Central memory CD8-positive, alpha-beta T cell (primary cell): ENCODE measurements around the gene ALKBH7.

Source experiments
- ATAC-seq: fragments of 150-1000 bp; cut with Tn5 transposase; replicated peaks from 2 replicates; pipeline ENCODE4 v1.10.0; 2022; ENCODE audit warnings: mild to moderate bottlenecking, moderate FRiP score, moderate number of reproducible peaks; ENCODE audit not compliant: poor library complexity, severe bottlenecking; ENCODE audit errors: extremely low read depth
- DNase-seq, 2 donors: peaks; one replicate each; pipeline ENCODE4 v3.0.0; 2021; ENCODE audit warnings: low spot score in 2 of 2
- H3K27ac Mint-ChIP-seq: one replicate; pipeline ENCODE4 v1.8.0; 2022; ENCODE audit warnings: low read depth, mild to moderate bottlenecking, moderate library complexity, mixed read lengths
- H3K27me3 Mint-ChIP-seq: one replicate; pipeline ENCODE4 v1.8.0; 2022; ENCODE audit warnings: mixed read lengths
- H3K36me3 Mint-ChIP-seq: one replicate; pipeline ENCODE4 v1.8.0; 2022; ENCODE audit warnings: mild to moderate bottlenecking, moderate library complexity, mixed read lengths; ENCODE audit not compliant: insufficient read depth
- H3K4me1 Mint-ChIP-seq: one replicate; pipeline ENCODE4 v1.8.0; 2022; ENCODE audit warnings: mixed read lengths
- H3K4me3 Mint-ChIP-seq: one replicate; pipeline ENCODE4 v1.8.0; 2022; ENCODE audit warnings: mild to moderate bottlenecking, moderate library complexity, mixed read lengths
- H3K9me3 Mint-ChIP-seq: one replicate; pipeline ENCODE4 v1.8.0; 2022; ENCODE audit warnings: mixed read lengths

ALKBH7 gene

GRCh38 chr19:6374711-6375410 lies 2.3 kb downstream of the ALKBH7 start:
- peak overlapping the region; percentile 7 for H3K4me3 Mint-ChIP-seq
- H3K36me3 Mint-ChIP-seq = peaks cover 15% of the 10 kb centered on the region
- H3K27me3 Mint-ChIP-seq = no peaks in the 10 kb centered on the region
- ATAC-seq (no peak), DNase-seq (no peak)
- no peaks in the 10 kb centered on the region for H3K9me3 Mint-ChIP-seq
- no peak overlapping the region for H3K27ac Mint-ChIP-seq
- H3K4me1 Mint-ChIP-seq = peaks cover 16% of the 10 kb centered on the region

- DNase-seq (no peak), ATAC-seq (no peak)
- Mint-ChIP-seq H3K27ac (no peak within 1 kb of the TSS), H3K4me3 (peak within 1 kb of the TSS; percentile 7), H3K4me1 (peaks cover 14% of the 10 kb centered on the region), H3K36me3 (peaks cover 19% of the 10 kb centered on the region), H3K9me3 (no peaks in the 10 kb centered on the region), H3K27me3 (no peaks in the 10 kb centered on the region)
Measured at GRCh38 chr19:6375411-6376010, 2.9 kb downstream of the ALKBH7 start, which contains the start of gene PSPN. PSPN (minus strand) TSS chr19:6375933; CDS start chr19:6375849, 84 bp downstream.

GRCh38 chr19:6376512-6377190 lies 4.1 kb downstream of the ALKBH7 start:
- Mint-ChIP-seq H3K9me3 (no peaks in the 10 kb centered on the region), H3K27ac (no peak overlapping the region), H3K4me1 (peaks cover 14% of the 10 kb centered on the region), H3K4me3 (no peak overlapping the region), H3K27me3 (no peaks in the 10 kb centered on the region), H3K36me3 (peaks cover 26% of the 10 kb centered on the region)
- ATAC-seq (no peak), DNase-seq (no peak)

- no peak for ATAC-seq
- Mint-ChIP-seq H3K4me3 (no peak overlapping the region), H3K4me1 (peaks cover 7% of the 10 kb centered on the region), H3K9me3 (no peaks in the 10 kb centered on the region), H3K27ac (no peak overlapping the region), H3K36me3 (peaks cover 32% of the 10 kb centered on the region), H3K27me3 (no peaks in the 10 kb centered on the region)
- DNase-seq = no peak
Measured at GRCh38 chr19:6378041-6378440, 5.4 kb downstream of the ALKBH7 start.

- no peaks in the 10 kb centered on the region for H3K9me3 Mint-ChIP-seq
- ATAC-seq (no peak), DNase-seq (no peak)
- no peaks in the 10 kb centered on the region for H3K27me3 Mint-ChIP-seq
- H3K4me3 Mint-ChIP-seq = no peak overlapping the region
- H3K36me3 Mint-ChIP-seq = peaks cover 35% of the 10 kb centered on the region
- H3K4me1 Mint-ChIP-seq = peaks cover 5% of the 10 kb centered on the region
- no peak overlapping the region for H3K27ac Mint-ChIP-seq
Measured at GRCh38 chr19:6378486-6378885, 5.9 kb downstream of the ALKBH7 start.

- no peak for ATAC-seq
- no peak for DNase-seq
- H3K9me3 Mint-ChIP-seq = no peaks in the 10 kb centered on the region
- H3K27ac Mint-ChIP-seq = no peak overlapping the region
- no peak overlapping the region for H3K4me3 Mint-ChIP-seq
- H3K27me3 Mint-ChIP-seq = no peaks in the 10 kb centered on the region
- H3K4me1 Mint-ChIP-seq = no peaks in the 10 kb centered on the region
- peaks cover 42% of the 10 kb centered on the region for H3K36me3 Mint-ChIP-seq
Measured at GRCh38 chr19:6379744-6380143, 7.2 kb downstream of the ALKBH7 start.

- no peak overlapping the region for H3K27ac Mint-ChIP-seq
- H3K4me3 Mint-ChIP-seq = no peak overlapping the region
Measured at GRCh38 chr19:6381030-6381750, 8.6 kb downstream of the ALKBH7 start.

GRCh38 chr19:6383188-6383587 lies 10.6 kb downstream of the ALKBH7 start:
- Mint-ChIP-seq H3K4me1 (no peaks in the 10 kb centered on the region), H3K27ac (peak overlapping the region; percentile 67), H3K9me3 (no peaks in the 10 kb centered on the region), H3K27me3 (no peaks in the 10 kb centered on the region), H3K4me3 (no peak overlapping the region), H3K36me3 (peaks cover 65% of the 10 kb centered on the region)
- ATAC-seq (no peak), DNase-seq (no peak)

More at GRCh38 chr19:6381030-6381750, 8.6 kb downstream of the ALKBH7 start:
- ATAC-seq (no peak), DNase-seq (no peak)
- Mint-ChIP-seq H3K9me3 (no peaks in the 10 kb centered on the region), H3K36me3 (peaks cover 55% of the 10 kb centered on the region), H3K27me3 (no peaks in the 10 kb centered on the region), H3K4me1 (no peaks in the 10 kb centered on the region)

- Mint-ChIP-seq H3K9me3 (no peaks in the 10 kb centered on the region), H3K36me3 (peaks cover 70% of the 10 kb centered on the region), H3K27me3 (no peaks in the 10 kb centered on the region), H3K4me1 (no peaks in the 10 kb centered on the region), H3K4me3 (no peak overlapping the region), H3K27ac (no peak overlapping the region)
- ATAC-seq (no peak), DNase-seq (no peak)
Measured at GRCh38 chr19:6384381-6384780, 11.8 kb downstream of the ALKBH7 start.

- Mint-ChIP-seq H3K27me3 (no peaks in the 10 kb centered on the region), H3K4me1 (peaks cover 15% of the 10 kb centered on the region), H3K4me3 (no peak overlapping the region), H3K9me3 (no peaks in the 10 kb centered on the region), H3K27ac (no peak overlapping the region), H3K36me3 (peaks cover 69% of the 10 kb centered on the region)
- ATAC-seq (no peak), DNase-seq (no peak)
Measured at GRCh38 chr19:6387372-6387771, 14.8 kb downstream of the ALKBH7 start.

GRCh38 chr19:6392221-6393073 lies 19.9 kb downstream of the ALKBH7 start:
- peak overlapping the region; percentile 95 for H3K27ac Mint-ChIP-seq
- H3K9me3 Mint-ChIP-seq = no peaks in the 10 kb centered on the region
- peaks cover 29% of the 10 kb centered on the region for H3K4me1 Mint-ChIP-seq
- peaks cover 46% of the 10 kb centered on the region for H3K36me3 Mint-ChIP-seq
- peak overlapping the region; percentile 81 for H3K4me3 Mint-ChIP-seq
- ATAC-seq (no peak), DNase-seq (no peak)
- no peaks in the 10 kb centered on the region for H3K27me3 Mint-ChIP-seq
